K562 (cell line): Measurements from ENCODE around the gene CLIC1. TPM values are rescaled to one million over a fixed set of nuclear protein-coding genes. Genes with fewer than 3 reads are reported as not detected.
A peak's percentile ranks its signal among the peaks of the same experiment; 100 is the strongest.

ENCODE experiments used
- CBX2 ChIP-seq: fragments of 200-600 bp; sonication (generic); IDR thresholded peaks from one replicate; pipeline ENCODE4 v1.6.1; 2012; ENCODE audit warnings: mild to moderate bottlenecking, low read length, inconsistent platforms; ENCODE audit not compliant: insufficient read depth, poor library complexity, severe bottlenecking
- ESRRB ChIP-seq: fragments of 250-450 bp; sonication (Bioruptor Pico); IDR thresholded peaks from 2 replicates; pipeline ENCODE4 v1.5.0; 2020; ENCODE audit warnings: mild to moderate bottlenecking, moderate library complexity, borderline replicate concordance
- ETV5 ChIP-seq: sonication (generic); formaldehyde crosslinking; IDR thresholded peaks from 2 replicates; pipeline ENCODE4 v1.4.0; 2020; ENCODE audit warnings: low read depth, mild to moderate bottlenecking, missing genetic modification reagents
- HDAC2 ChIP-seq: fragments of 450-650 bp; IDR thresholded peaks from 2 replicates; pipeline ENCODE4 v1.6.1; 2016; ENCODE audit warnings: mild to moderate bottlenecking
- KLF6 ChIP-seq: fragments of 250-450 bp; sonication (Bioruptor Pico); IDR thresholded peaks from 2 replicates; pipeline ENCODE4 v1.4.0; 2020; ENCODE audit warnings: mild to moderate bottlenecking, moderate library complexity, borderline replicate concordance
- POLR2AphosphoS2 ChIP-seq: IDR thresholded peaks from 2 replicates; pipeline ENCODE4 v1.6.1; 2012; ENCODE audit warnings: low read length, improper control_type of control experiment
- SMAD4 ChIP-seq: fragments of 250-450 bp; sonication (Bioruptor Pico); conservative IDR thresholded peaks from 2 replicates; pipeline ENCODE4 v1.8.0; 2021; ENCODE audit warnings: inconsistent platforms, mild to moderate bottlenecking, moderate library complexity
- SRSF9 ChIP-seq: fragments of 200-400 bp; formaldehyde crosslinking; IDR thresholded peaks from 2 replicates; pipeline ENCODE4 v1.6.1; 2017; ENCODE audit warnings: low read depth, low read length, borderline replicate concordance
- ZC3H8 ChIP-seq: fragments of 450-650 bp; IDR thresholded peaks from 2 replicates; pipeline ENCODE4 v1.6.1; 2017
- ZFP36 ChIP-seq: fragments of 150-350 bp; IDR thresholded peaks from 2 replicates; pipeline ENCODE4 v1.6.1; 2018; ENCODE audit warnings: low read length, low read depth; ENCODE audit not compliant: partially characterized antibody
- ZNF239 ChIP-seq: fragments of 250-450 bp; sonication (Bioruptor Pico); IDR thresholded peaks from 2 replicates; pipeline ENCODE4 v1.4.0; 2020; ENCODE audit warnings: mild to moderate bottlenecking
- ZNF384 ChIP-seq: IDR thresholded peaks from 2 replicates; pipeline ENCODE4 v1.6.1; 2012; ENCODE audit warnings: low read depth, low read length, improper control_type of control experiment
- polyA plus RNA-seq, 8 experiments: library from polyadenylated mRNA; depleted of rRNA in 4 of 8; stranded (reverse) in 5 of 8; unstranded in 3 of 8; fragments of >200 nt; fragmentation: Nextera tagmentation in 2 of 8; fragmentation: Illumina TruSeq in 1 of 8; extraction: Ambion mirVana in 2 of 8; extraction: Trizol in 1 of 8; gene quantifications; 2 replicates each; pipeline versions ENCODE4 v1.2.1 to v1.2.3, GENCODE V29; 2011 to 2014; ENCODE audit warnings: inconsistent platforms in 1 of 8, missing spikeins in 1 of 8
- total RNA-seq, 7 experiments: library from RNA; depleted of rRNA in 6 of 7; stranded (reverse); fragments of >200 nt in 6 of 7; fragmentation: Illumina TruSeq in 2 of 7; extraction: Trizol in 2 of 7; gene quantifications; 2 replicates each; pipeline versions ENCODE4 v1.2.1 to v1.2.3, GENCODE V29; 2011 to 2021; ENCODE audit warnings: low replicate concordance in 1 of 7
- TF ChIP-seq, protein P1 (sequence below): fragments of 450-650 bp; formaldehyde crosslinking; IDR thresholded peaks from 2 replicates; pipeline ENCODE4 v1.4.0; 2020; ENCODE audit warnings: mild to moderate bottlenecking, moderate library complexity
- TF ChIP-seq, protein P2 (sequence below): sonication (generic); formaldehyde crosslinking; IDR thresholded peaks from 2 replicates; pipeline ENCODE4 v1.8.1; 2023; ENCODE audit warnings: mild to moderate bottlenecking, missing genetic modification reagents
- TF ChIP-seq, protein P3 (sequence below): sonication (generic); formaldehyde crosslinking; IDR thresholded peaks from 2 replicates; pipeline ENCODE4 v1.8.0; 2022; ENCODE audit warnings: mild to moderate bottlenecking, missing genetic modification reagents
- TF ChIP-seq, protein P4 (sequence below): fragments of 450-650 bp; IDR thresholded peaks from 2 replicates; pipeline ENCODE4 v1.6.1; 2016; ENCODE audit warnings: missing biosample characterization, missing genetic modification characterization

CLIC1 gene
- total and polyA plus RNA-seq, 9 of the 15 experiments (the other 6 are each of a cell fraction or from before 2014, with no cell fraction given), result 1,267 to 2,419 (median 1,808) TPM

DNA sequence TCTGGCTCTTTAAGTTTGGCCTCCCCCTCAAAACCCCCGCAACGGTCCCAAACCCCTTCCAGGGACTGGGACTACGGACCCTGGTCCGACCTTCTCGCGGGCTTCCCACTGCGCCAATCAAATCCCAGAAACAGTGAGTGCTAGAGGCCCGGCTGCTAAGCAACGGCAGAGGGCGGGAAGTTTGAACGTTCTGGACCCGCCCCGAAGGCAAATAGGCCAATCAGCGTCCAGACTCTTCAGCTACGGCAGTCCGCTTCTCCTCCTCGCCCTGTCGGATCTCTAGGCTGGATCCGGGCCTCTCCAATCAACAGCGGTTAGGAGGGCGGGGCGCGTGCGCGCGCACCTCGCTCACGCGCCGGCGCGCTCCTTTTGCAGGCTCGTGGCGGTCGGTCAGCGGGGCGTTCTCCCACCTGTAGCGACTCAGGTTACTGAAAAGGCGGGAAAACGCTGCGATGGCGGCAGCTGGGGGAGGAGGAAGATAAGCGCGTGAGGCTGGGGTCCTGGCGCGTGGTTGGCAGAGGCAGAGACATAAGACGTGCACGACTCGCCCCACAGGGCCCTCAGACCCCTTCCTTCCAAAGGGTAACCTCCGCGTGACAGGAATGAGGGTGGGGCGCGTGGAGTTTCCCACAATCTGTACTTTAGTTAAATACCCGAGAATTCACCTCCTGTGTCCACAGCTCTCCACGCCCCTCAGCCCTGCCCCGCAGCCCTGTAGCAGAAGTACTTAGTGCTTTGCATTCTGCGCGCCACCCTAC, 3.5 kb upstream of the CLIC1 start, which contains the start of gene MSH5 (continued):
- TF ChIP-seq, protein P1, sequence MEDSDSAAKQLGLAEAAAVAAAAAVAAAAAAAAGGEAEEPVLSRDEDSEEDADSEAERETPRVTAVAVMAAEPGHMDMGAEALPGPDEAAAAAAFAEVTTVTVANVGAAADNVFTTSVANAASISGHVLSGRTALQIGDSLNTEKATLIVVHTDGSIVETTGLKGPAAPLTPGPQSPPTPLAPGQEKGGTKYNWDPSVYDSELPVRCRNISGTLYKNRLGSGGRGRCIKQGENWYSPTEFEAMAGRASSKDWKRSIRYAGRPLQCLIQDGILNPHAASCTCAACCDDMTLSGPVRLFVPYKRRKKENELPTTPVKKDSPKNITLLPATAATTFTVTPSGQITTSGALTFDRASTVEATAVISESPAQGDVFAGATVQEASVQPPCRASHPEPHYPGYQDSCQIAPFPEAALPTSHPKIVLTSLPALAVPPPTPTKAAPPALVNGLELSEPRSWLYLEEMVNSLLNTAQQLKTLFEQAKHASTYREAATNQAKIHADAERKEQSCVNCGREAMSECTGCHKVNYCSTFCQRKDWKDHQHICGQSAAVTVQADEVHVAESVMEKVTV (CRISPR knock-in tag), result no peak
- TF ChIP-seq ZFP36, result no peak
- peak; percentile 92 for TF ChIP-seq ETV5 (CRISPR knock-in tag)
- TF ChIP-seq CBX2, result no peak
- TF ChIP-seq KLF6 (CRISPR knock-in tag), result peak; percentile 86
- TF ChIP-seq, protein P2, sequence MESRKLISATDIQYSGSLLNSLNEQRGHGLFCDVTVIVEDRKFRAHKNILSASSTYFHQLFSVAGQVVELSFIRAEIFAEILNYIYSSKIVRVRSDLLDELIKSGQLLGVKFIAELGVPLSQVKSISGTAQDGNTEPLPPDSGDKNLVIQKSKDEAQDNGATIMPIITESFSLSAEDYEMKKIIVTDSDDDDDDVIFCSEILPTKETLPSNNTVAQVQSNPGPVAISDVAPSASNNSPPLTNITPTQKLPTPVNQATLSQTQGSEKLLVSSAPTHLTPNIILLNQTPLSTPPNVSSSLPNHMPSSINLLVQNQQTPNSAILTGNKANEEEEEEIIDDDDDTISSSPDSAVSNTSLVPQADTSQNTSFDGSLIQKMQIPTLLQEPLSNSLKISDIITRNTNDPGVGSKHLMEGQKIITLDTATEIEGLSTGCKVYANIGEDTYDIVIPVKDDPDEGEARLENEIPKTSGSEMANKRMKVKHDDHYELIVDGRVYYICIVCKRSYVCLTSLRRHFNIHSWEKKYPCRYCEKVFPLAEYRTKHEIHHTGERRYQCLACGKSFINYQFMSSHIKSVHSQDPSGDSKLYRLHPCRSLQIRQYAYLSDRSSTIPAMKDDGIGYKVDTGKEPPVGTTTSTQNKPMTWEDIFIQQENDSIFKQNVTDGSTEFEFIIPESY (CRISPR knock-in tag), result peak; percentile 89
- TF ChIP-seq POLR2AphosphoS2, result no peak; the same call in 1 of the 2 replicates
- no peak for TF ChIP-seq ZC3H8
- TF ChIP-seq, protein P3, sequence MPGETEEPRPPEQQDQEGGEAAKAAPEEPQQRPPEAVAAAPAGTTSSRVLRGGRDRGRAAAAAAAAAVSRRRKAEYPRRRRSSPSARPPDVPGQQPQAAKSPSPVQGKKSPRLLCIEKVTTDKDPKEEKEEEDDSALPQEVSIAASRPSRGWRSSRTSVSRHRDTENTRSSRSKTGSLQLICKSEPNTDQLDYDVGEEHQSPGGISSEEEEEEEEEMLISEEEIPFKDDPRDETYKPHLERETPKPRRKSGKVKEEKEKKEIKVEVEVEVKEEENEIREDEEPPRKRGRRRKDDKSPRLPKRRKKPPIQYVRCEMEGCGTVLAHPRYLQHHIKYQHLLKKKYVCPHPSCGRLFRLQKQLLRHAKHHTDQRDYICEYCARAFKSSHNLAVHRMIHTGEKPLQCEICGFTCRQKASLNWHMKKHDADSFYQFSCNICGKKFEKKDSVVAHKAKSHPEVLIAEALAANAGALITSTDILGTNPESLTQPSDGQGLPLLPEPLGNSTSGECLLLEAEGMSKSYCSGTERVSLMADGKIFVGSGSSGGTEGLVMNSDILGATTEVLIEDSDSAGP (CRISPR knock-in tag), result peak; percentile 76; the same call in 1 of the 2 replicates
- TF ChIP-seq SMAD4, result no peak; the same call in none of the 2 replicates
- peak; percentile 80 for TF ChIP-seq HDAC2
- TF ChIP-seq ESRRB (CRISPR knock-in tag), result no peak
- no peak for TF ChIP-seq SRSF9
- TF ChIP-seq, protein P4, sequence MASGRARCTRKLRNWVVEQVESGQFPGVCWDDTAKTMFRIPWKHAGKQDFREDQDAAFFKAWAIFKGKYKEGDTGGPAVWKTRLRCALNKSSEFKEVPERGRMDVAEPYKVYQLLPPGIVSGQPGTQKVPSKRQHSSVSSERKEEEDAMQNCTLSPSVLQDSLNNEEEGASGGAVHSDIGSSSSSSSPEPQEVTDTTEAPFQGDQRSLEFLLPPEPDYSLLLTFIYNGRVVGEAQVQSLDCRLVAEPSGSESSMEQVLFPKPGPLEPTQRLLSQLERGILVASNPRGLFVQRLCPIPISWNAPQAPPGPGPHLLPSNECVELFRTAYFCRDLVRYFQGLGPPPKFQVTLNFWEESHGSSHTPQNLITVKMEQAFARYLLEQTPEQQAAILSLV (tag), result no peak
- TF ChIP-seq ZNF239 (CRISPR knock-in tag), result no peak
- peak; percentile 49; the same call in 1 of the 2 replicates for TF ChIP-seq ZNF384
